Loucy (cell line): ENCODE data around the gene CFAP100.

Experiments
- H2AFZ ChIP-seq: fragments of 200-600 bp; sonication (generic); 2 replicates; pipeline ENCODE4 v1.6.0; 2016; ENCODE audit warnings: antibody characterized with exemption, mild to moderate bottlenecking, low read length, moderate library complexity
- H3F3A ChIP-seq: fragments of 200-600 bp; 2 replicates; pipeline ENCODE4 v1.6.0; 2016; ENCODE audit warnings: antibody characterized with exemption, low read depth, mild to moderate bottlenecking
- H3K27me3 ChIP-seq: fragments of 200-600 bp; sonication (generic); 2 replicates; pipeline ENCODE4 v1.6.1; 2014; ENCODE audit warnings: low read length, mild to moderate bottlenecking; ENCODE audit not compliant: insufficient read depth, poor library complexity, severe bottlenecking
- H3K36me3 ChIP-seq: fragments of 200-600 bp; sonication (generic); 2 replicates; pipeline ENCODE4 v1.6.1; 2016; ENCODE audit warnings: low read length; ENCODE audit not compliant: insufficient read depth
- H3K4me1 ChIP-seq: fragments of 200-600 bp; sonication (generic); 2 replicates; pipeline ENCODE4 v1.5.1; 2014; ENCODE audit warnings: low read length, mild to moderate bottlenecking; ENCODE audit not compliant: insufficient read depth, poor library complexity, severe bottlenecking
- H3K4me2 ChIP-seq: fragments of 200-600 bp; sonication (generic); 2 replicates; pipeline ENCODE4 v1.6.0; 2014; ENCODE audit warnings: antibody characterized with exemption, low read length, low read depth, mild to moderate bottlenecking; ENCODE audit not compliant: poor library complexity, severe bottlenecking
- H3K4me3 ChIP-seq: fragments of 200-600 bp; sonication (generic); 2 replicates; pipeline ENCODE4 v1.5.1; 2014; ENCODE audit warnings: low read length, mild to moderate bottlenecking, mixed read lengths; ENCODE audit not compliant: poor library complexity, severe bottlenecking
- H3K79me2 ChIP-seq: fragments of 200-600 bp; sonication (generic); 2 replicates; pipeline ENCODE4 v1.6.1; 2014; ENCODE audit warnings: low read length; ENCODE audit not compliant: insufficient read depth
- H3K9ac ChIP-seq: fragments of 200-600 bp; sonication (generic); 2 replicates; pipeline ENCODE4 v1.6.0; 2014; ENCODE audit warnings: mild to moderate bottlenecking, low read depth, low read length, moderate library complexity; ENCODE audit not compliant: poor library complexity, severe bottlenecking
- H3K9me2 ChIP-seq: fragments of 200-600 bp; sonication (generic); replicated peaks from 2 replicates; pipeline ENCODE4 v1.6.1; 2016; ENCODE audit warnings: low read depth, low read length, mixed read lengths
- H3K9me3 ChIP-seq: fragments of 200-600 bp; sonication (generic); 2 replicates; pipeline ENCODE4 v1.6.1; 2014; ENCODE audit warnings: mild to moderate bottlenecking, antibody characterized with exemption, low read length, low read depth; ENCODE audit not compliant: insufficient read depth
- H4K20me1 ChIP-seq: fragments of 200-600 bp; sonication (generic); 2 replicates; pipeline ENCODE4 v1.6.0; 2014; ENCODE audit warnings: antibody characterized with exemption, low read length, mild to moderate bottlenecking; ENCODE audit not compliant: insufficient read depth, poor library complexity, severe bottlenecking
- CTCF ChIP-seq: fragments of 200-600 bp; sonication (generic); conservative IDR thresholded peaks from 2 replicates; pipeline ENCODE4 v1.5.1; 2014; ENCODE audit warnings: mild to moderate bottlenecking, antibody characterized with exemption, low read length
- EZH2phosphoT487 ChIP-seq: fragments of 200-600 bp; IDR thresholded peaks from 2 replicates; pipeline ENCODE4 v1.6.1; 2018; ENCODE audit warnings: antibody characterized with exemption, mild to moderate bottlenecking, moderate library complexity, borderline replicate concordance

The CFAP100 gene

GRCh38 chr3:126464494-126464893, 69.8 kb downstream of the CFAP100 start:
- no peak overlapping the region for H3K9ac ChIP-seq

GRCh38 chr3:126464997-126465396, 70.3 kb downstream of the CFAP100 start:
- Histone ChIP-seq H3K9me3 (no peaks in the 10 kb centered on the region), H3K4me1 (peaks cover 29% of the 10 kb centered on the region), H3K36me3 (peaks cover 89% of the 10 kb centered on the region; the same call in 1 of the 2 replicates), H3K9me2 (no peaks in the 10 kb centered on the region), H3K79me2 (peaks cover 90% of the 10 kb centered on the region), H3K4me3 (no peak overlapping the region), H3K9ac (no peak overlapping the region), H3K4me2 (no peak overlapping the region), H2AFZ (no peak overlapping the region), H4K20me1 (peaks cover 68% of the 10 kb centered on the region), H3F3A (no peaks in the 10 kb centered on the region), H3K27me3 (no peaks in the 10 kb centered on the region)
- no peak for TF ChIP-seq EZH2phosphoT487
- TF ChIP-seq CTCF, result no peak

More at GRCh38 chr3:126464494-126464893, 69.8 kb downstream of the CFAP100 start:
- Histone ChIP-seq H3K9me2 (no peaks in the 10 kb centered on the region), H3F3A (no peaks in the 10 kb centered on the region), H3K27me3 (no peaks in the 10 kb centered on the region), H3K36me3 (peaks cover 89% of the 10 kb centered on the region; the same call in 1 of the 2 replicates), H3K9me3 (no peaks in the 10 kb centered on the region), H3K4me3 (no peak overlapping the region), H3K4me1 (peaks cover 24% of the 10 kb centered on the region), H3K79me2 (peaks cover 90% of the 10 kb centered on the region), H2AFZ (no peak overlapping the region), H4K20me1 (peaks cover 68% of the 10 kb centered on the region), H3K4me2 (no peak overlapping the region)
- no peak for TF ChIP-seq EZH2phosphoT487
- TF ChIP-seq CTCF, result no peak

GRCh38 chr3:126465928-126466544, 71.3 kb downstream of the CFAP100 start:
- H3K9me2 ChIP-seq, result no peaks in the 10 kb centered on the region
- peaks cover 68% of the 10 kb centered on the region for H4K20me1 ChIP-seq
- no peaks in the 10 kb centered on the region for H3K9me3 ChIP-seq
- H3K4me1 ChIP-seq, result peaks cover 38% of the 10 kb centered on the region
- peaks cover 91% of the 10 kb centered on the region for H3K36me3 ChIP-seq
- TF ChIP-seq EZH2phosphoT487, result no peak
- TF ChIP-seq CTCF, result no peak
- H3K27me3 ChIP-seq, result no peaks in the 10 kb centered on the region
- H2AFZ ChIP-seq, result no peak overlapping the region
- H3K4me2 ChIP-seq, result no peak overlapping the region
- H3K9ac ChIP-seq, result no peak overlapping the region
- H3K4me3 ChIP-seq, result no peak overlapping the region
- peaks cover 92% of the 10 kb centered on the region for H3K79me2 ChIP-seq
- H3F3A ChIP-seq, result no peaks in the 10 kb centered on the region
